HCT116 (cell line): Measurements from ENCODE around the gene RASGRF2. TPM values are rescaled to one million over a fixed set of nuclear protein-coding genes. Genes with fewer than 3 reads are reported as not detected.
A peak's percentile ranks its signal among the peaks of the same experiment; 100 is the strongest.

ENCODE experiments used
- ATAC-seq: fragments of 200-7000 bp; cut with Tn5 transposase; 2 replicates; pipeline ENCODE4 v1.9.1; 2020; ENCODE audit warnings: mild to moderate bottlenecking, moderate library complexity
- BruUV-seq: library from RNA; stranded (reverse); fragments of 400-500 nt; replicated peaks from 2 replicates; lab custom pipeline; 2021; lab: Mats Ljungman, UMichigan
- CTCF ChIA-PET: fragments of 300-600 bp; sonication (Branson Sonifier 250); formaldehyde crosslinking; loops from one replicate; lab custom pipeline; 2021; ENCODE audit warnings: antibody characterized with exemption; lab: Charles Lee
- POLR2A ChIA-PET: fragments of 300-600, 350-600 bp; sonication (Branson Sonifier 250); formaldehyde crosslinking; loops from one replicate; lab custom pipeline; 2021; ENCODE audit warnings: antibody characterized with exemption; lab: Charles Lee
- RAD21 ChIA-PET, 2 experiments: fragments of 300-600 bp; sonication (Branson Sonifier 250); formaldehyde crosslinking; loops; one replicate each; lab custom pipeline; 2023; ENCODE audit warnings: low total read pairs in 2 of 2; ENCODE audit not compliant: uncharacterized antibody in 2 of 2, unreplicated experiment in 2 of 2, low non-redundant PET in 1 of 2; lab: Charles Lee
- DNase-seq: peaks from one replicate; pipeline ENCODE4 v3.0.0-alpha.2; 2010; ENCODE audit warnings: low read depth, low spot score
- H2AFZ ChIP-seq: fragments of 200-600 bp; shearing (Covaris generic), sonication (generic); 2 replicates; pipeline ENCODE4 v1.6.1; 2017; ENCODE audit warnings: low read depth, mixed run types, mixed read lengths, antibody characterized with exemption, low read length; ENCODE audit not compliant: poor library complexity, severe bottlenecking
- H3K27ac ChIP-seq: 2 replicates; pipeline ENCODE4 v1.5.1; 2012; ENCODE audit warnings: low read depth, low read length
- H3K27me3 ChIP-seq: fragments of 200-600 bp; sonication (generic); 2 replicates; pipeline ENCODE4 v1.6.1; 2016; ENCODE audit warnings: mixed run types, low read length, mixed read lengths; ENCODE audit not compliant: insufficient read depth
- H3K36me3 ChIP-seq, 2 experiments: fragments of 200-500 bp in 1 of 2; fragments of 200-600 bp in 1 of 2; sonication (Bioruptor generic) in 1 of 2; sonication (generic) in 1 of 2; 2 replicates each; pipeline versions ENCODE4 v1.5.1 to v1.6.1; 2014 to 2016; ENCODE audit warnings: low read length in 2 of 2, inconsistent platforms in 1 of 2, mixed read lengths in 1 of 2, mixed run types in 1 of 2; ENCODE audit not compliant: insufficient read depth in 2 of 2, control insufficient read depth in 1 of 2
- H3K4me1 ChIP-seq, 2 experiments: fragments of 200-600 bp in 1 of 2; sonication (generic) in 1 of 2; 2 replicates each; pipeline versions ENCODE4 v1.5.1 to v1.6.1; 2012 to 2017; ENCODE audit warnings: low read length in 2 of 2, inconsistent platforms in 1 of 2, mild to moderate bottlenecking in 1 of 2, mixed read lengths in 1 of 2, mixed run types in 1 of 2, moderate library complexity in 1 of 2; ENCODE audit not compliant: insufficient read depth in 2 of 2, control insufficient read depth in 1 of 2
- H3K4me2 ChIP-seq: fragments of 200-600 bp; sonication (generic); 2 replicates; pipeline ENCODE4 v1.6.1; 2017; ENCODE audit warnings: mixed run types, low read length, mixed read lengths
- H3K4me3 ChIP-seq, 2 experiments: fragments of 200-600 bp in 1 of 2; sonication (generic) in 1 of 2; replicated peaks in 1 of 2; 2 replicates each; pipeline ENCODE4 v1.5.1; 2011 to 2016; ENCODE audit warnings: low read length in 2 of 2, control low read depth in 1 of 2, low read depth in 1 of 2, mild to moderate bottlenecking in 1 of 2, mixed read lengths in 1 of 2, mixed run types in 1 of 2
- H3K79me2 ChIP-seq: fragments of 200-600 bp; sonication (generic); 2 replicates; pipeline ENCODE4 v1.6.1; 2017; ENCODE audit warnings: mild to moderate bottlenecking, mixed run types, low read length, moderate library complexity, mixed read lengths; ENCODE audit not compliant: insufficient read depth
- H3K9ac ChIP-seq: fragments of 200-600 bp; sonication (generic); 2 replicates; pipeline ENCODE4 v1.6.1; 2016; ENCODE audit warnings: low read length, mixed read lengths
- H3K9me2 ChIP-seq: fragments of 200-600 bp; sonication (generic), shearing (Covaris generic); 2 replicates; pipeline ENCODE4 v1.6.1; 2017; ENCODE audit warnings: mixed run types, mild to moderate bottlenecking, moderate library complexity; ENCODE audit not compliant: insufficient read depth
- H3K9me3 ChIP-seq, 2 experiments: fragments of 200-500 bp in 1 of 2; fragments of 200-600 bp in 1 of 2; sonication (Bioruptor generic) in 1 of 2; sonication (generic) in 1 of 2; 2 replicates each; pipeline ENCODE4 v1.6.1; 2014 to 2017; ENCODE audit warnings: low read length in 2 of 2, mixed read lengths in 2 of 2, inconsistent platforms in 1 of 2, low read depth in 1 of 2, mild to moderate bottlenecking in 1 of 2, mixed run types in 1 of 2, moderate library complexity in 1 of 2; ENCODE audit not compliant: control insufficient read depth in 1 of 2, insufficient read depth in 1 of 2
- H4K20me1 ChIP-seq: fragments of 200-600 bp; sonication (generic), shearing (Covaris generic); 2 replicates; pipeline ENCODE4 v1.6.1; 2017; ENCODE audit warnings: mixed run types, mild to moderate bottlenecking, moderate library complexity; ENCODE audit not compliant: insufficient read depth
- CBX3 ChIP-seq: IDR thresholded peaks from 2 replicates; pipeline ENCODE4 v1.6.1; 2012; ENCODE audit warnings: low read depth
- ELF1 ChIP-seq: IDR thresholded peaks from 2 replicates; pipeline ENCODE4 v1.6.1; 2012; ENCODE audit warnings: low read depth, borderline replicate concordance
- EZH2phosphoT487 ChIP-seq: fragments of 200-600 bp; IDR thresholded peaks from 2 replicates; pipeline ENCODE4 v1.6.1; 2018; ENCODE audit warnings: antibody characterized with exemption, borderline replicate concordance
- JUND ChIP-seq: IDR thresholded peaks from 2 replicates; pipeline ENCODE4 v1.6.1; 2012
- POLR2A ChIP-seq: IDR thresholded peaks from 2 replicates; pipeline ENCODE4 v1.7.0; 2011; ENCODE audit warnings: borderline replicate concordance; ENCODE audit not compliant: insufficient read depth, insufficient read length; ENCODE audit errors: extremely low read depth
- RAD21 ChIP-seq: IDR thresholded peaks from 2 replicates; pipeline ENCODE4 v1.6.1; 2012; ENCODE audit warnings: low read depth, mild to moderate bottlenecking
- SIN3A ChIP-seq: IDR thresholded peaks from 2 replicates; pipeline ENCODE4 v1.6.1; 2012; ENCODE audit warnings: low read depth
- TCF7L2 ChIP-seq: IDR thresholded peaks from 2 replicates; pipeline ENCODE4 v1.7.0; 2011; ENCODE audit warnings: borderline replicate concordance, inconsistent platforms; ENCODE audit not compliant: insufficient read depth, insufficient read length; ENCODE audit errors: extremely low read depth
- YY1 ChIP-seq: IDR thresholded peaks from 2 replicates; pipeline ENCODE4 v1.6.1; 2011; ENCODE audit warnings: low read length, low read depth, moderate library complexity, mild to moderate bottlenecking; ENCODE audit not compliant: insufficient replicate concordance; ENCODE audit errors: extremely low read depth
- ZFX ChIP-seq: fragments of 450-650 bp; IDR thresholded peaks from 2 replicates; pipeline ENCODE4 v1.6.1; 2017
- ZNF274 ChIP-seq: fragments of 200-500 bp; sonication (Bioruptor generic); IDR thresholded peaks from 2 replicates; pipeline ENCODE4 v1.6.1; 2014; ENCODE audit warnings: mild to moderate bottlenecking, low read depth, low read length, inconsistent platforms
- intact Hi-C: fragments of 100-400 bp; cut with micrococcal nuclease; formaldehyde crosslinking; loops from 2 replicates; pipeline ENCODE4 v1.10.0; 2022
- total RNA-seq: library from RNA; stranded (reverse); gene quantifications from one replicate; pipeline ENCODE4 v1.2.1, GENCODE V29; 2021; ENCODE audit not compliant: unreplicated experiment
- TF ChIP-seq, protein P1 (sequence below): IDR thresholded peaks from 2 replicates; pipeline ENCODE4 v1.6.1; 2012
- TF ChIP-seq, protein P2 (sequence below): IDR thresholded peaks from 2 replicates; pipeline ENCODE4 v1.6.1; 2012; ENCODE audit warnings: low read depth
- TF ChIP-seq, protein P3 (sequence below): IDR thresholded peaks from 2 replicates; pipeline ENCODE4 v1.6.1; 2011; ENCODE audit warnings: mild to moderate bottlenecking, low read length, moderate library complexity; ENCODE audit not compliant: insufficient replicate concordance; ENCODE audit errors: extremely low read depth

RASGRF2 gene
- total RNA-seq, 1 experiment from 2014 or later = 0.05 TPM

DNA sequence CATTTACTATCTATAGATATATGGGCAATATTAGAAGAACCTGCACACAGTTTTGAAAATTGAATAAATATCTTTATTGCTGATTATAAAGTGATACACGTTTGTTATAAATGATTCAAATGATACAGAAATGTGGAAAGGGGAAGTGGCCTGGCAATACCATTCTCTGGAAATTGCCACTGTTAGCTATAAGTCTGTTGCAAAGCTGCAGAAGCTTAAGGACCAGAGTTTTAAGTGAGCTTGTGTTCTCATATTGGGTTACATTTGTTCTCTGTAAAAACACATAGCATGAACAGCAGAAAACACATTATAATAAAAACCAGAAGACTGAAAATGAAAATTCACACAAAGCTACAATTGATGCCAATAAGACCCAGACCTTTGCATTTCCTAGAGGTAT, 59.6 kb downstream of the RASGRF2 start:
- TF ChIP-seq RAD21 (no peak), ELF1 (no peak)
- TF ChIP-seq, protein P1, sequence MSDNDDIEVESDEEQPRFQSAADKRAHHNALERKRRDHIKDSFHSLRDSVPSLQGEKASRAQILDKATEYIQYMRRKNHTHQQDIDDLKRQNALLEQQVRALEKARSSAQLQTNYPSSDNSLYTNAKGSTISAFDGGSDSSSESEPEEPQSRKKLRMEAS = no peak
- Histone ChIP-seq H3K27me3 (peaks cover 8% of the 10 kb centered on the region; the same call in 1 of the 2 replicates), H3K4me2 (no peak overlapping the region), H3K9me3 (no peaks in the 10 kb centered on the region), H4K20me1 (no peaks in the 10 kb centered on the region), H3K9me2 (no peaks in the 10 kb centered on the region), H3K9ac (no peak overlapping the region), H3K27ac (no peak overlapping the region), H2AFZ (no peak overlapping the region), H3K4me1 (peaks cover 0 to 5% of the 10 kb centered on the region in 2 experiments; a peak in 2 of 4 replicates), H3K4me3 (no peak overlapping the region), H3K79me2 (no peaks in the 10 kb centered on the region), H3K36me3 (no peaks in the 10 kb centered on the region)
- ATAC-seq (no peak), DNase-seq (no peak)
- RAD21 ChIA-PET = no interaction called here
- no TSS peak for BruUV-seq
- POLR2A ChIA-PET = no interaction called here
- intact Hi-C loops = no loop called here
- CTCF ChIA-PET = no interaction called here

DNA sequence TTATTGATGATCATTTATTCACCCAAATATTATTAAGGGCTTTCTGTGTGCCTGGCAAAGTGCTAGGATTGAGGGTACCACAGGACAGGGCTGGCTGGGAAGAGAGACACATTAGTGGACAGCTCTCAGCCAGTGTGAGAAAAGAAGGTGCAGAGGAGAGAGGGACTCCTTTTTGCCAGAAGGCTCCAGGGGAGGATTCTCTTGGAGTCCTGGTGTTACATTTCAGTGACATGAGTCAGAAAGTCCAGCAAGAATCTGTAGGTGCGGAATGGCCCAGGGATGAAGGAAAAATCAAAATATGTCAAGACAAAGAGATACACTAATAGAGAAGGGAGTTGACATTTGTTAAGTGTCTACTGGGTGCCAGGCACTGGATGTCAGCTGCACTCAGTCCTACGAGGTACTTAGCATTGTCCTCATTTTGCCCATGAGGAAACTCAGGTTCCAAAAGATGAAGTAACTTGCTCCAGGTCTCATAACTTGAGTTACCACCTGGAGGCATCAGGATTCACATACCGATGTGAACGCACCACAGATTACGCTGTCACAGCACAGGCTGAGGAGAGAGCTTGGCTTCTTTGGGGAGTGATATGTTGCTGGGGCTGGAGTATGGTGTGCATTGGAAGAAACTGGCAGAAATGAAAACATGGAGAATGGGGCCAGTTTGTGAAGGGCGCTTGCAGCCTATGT, 60.5 kb downstream of the RASGRF2 start:
- H3K4me2 ChIP-seq = peak overlapping the region; percentile 6; the same call in 1 of the 2 replicates
- ChIA-PET RAD21 (no interaction called here), POLR2A (no interaction called here), CTCF (no interaction called here)
- intact Hi-C loops = no loop called here
- no TSS peak for BruUV-seq
- ATAC-seq = peak; percentile 47
- no peak for DNase-seq
- no peaks in the 10 kb centered on the region for H3K36me3 ChIP-seq
- no peaks in the 10 kb centered on the region for H3K9me3 ChIP-seq
- no peaks in the 10 kb centered on the region for H3K9me2 ChIP-seq
- H4K20me1 ChIP-seq = no peaks in the 10 kb centered on the region
- H2AFZ ChIP-seq = no peak overlapping the region
- peaks cover 8% of the 10 kb centered on the region; the same call in 1 of the 2 replicates for H3K27me3 ChIP-seq
- H3K4me1 ChIP-seq = peaks cover 0 to 5% of the 10 kb centered on the region in 2 experiments; a peak in 2 of 4 replicates
- no peak overlapping the region for H3K4me3 ChIP-seq
- H3K79me2 ChIP-seq = no peaks in the 10 kb centered on the region
- H3K27ac ChIP-seq = no peak overlapping the region
- no peak overlapping the region for H3K9ac ChIP-seq
- TF ChIP-seq, protein P2, sequence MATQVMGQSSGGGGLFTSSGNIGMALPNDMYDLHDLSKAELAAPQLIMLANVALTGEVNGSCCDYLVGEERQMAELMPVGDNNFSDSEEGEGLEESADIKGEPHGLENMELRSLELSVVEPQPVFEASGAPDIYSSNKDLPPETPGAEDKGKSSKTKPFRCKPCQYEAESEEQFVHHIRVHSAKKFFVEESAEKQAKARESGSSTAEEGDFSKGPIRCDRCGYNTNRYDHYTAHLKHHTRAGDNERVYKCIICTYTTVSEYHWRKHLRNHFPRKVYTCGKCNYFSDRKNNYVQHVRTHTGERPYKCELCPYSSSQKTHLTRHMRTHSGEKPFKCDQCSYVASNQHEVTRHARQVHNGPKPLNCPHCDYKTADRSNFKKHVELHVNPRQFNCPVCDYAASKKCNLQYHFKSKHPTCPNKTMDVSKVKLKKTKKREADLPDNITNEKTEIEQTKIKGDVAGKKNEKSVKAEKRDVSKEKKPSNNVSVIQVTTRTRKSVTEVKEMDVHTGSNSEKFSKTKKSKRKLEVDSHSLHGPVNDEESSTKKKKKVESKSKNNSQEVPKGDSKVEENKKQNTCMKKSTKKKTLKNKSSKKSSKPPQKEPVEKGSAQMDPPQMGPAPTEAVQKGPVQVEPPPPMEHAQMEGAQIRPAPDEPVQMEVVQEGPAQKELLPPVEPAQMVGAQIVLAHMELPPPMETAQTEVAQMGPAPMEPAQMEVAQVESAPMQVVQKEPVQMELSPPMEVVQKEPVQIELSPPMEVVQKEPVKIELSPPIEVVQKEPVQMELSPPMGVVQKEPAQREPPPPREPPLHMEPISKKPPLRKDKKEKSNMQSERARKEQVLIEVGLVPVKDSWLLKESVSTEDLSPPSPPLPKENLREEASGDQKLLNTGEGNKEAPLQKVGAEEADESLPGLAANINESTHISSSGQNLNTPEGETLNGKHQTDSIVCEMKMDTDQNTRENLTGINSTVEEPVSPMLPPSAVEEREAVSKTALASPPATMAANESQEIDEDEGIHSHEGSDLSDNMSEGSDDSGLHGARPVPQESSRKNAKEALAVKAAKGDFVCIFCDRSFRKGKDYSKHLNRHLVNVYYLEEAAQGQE = no peak
- TF ChIP-seq POLR2A = no peak
- TF ChIP-seq EZH2phosphoT487 = no peak
- no peak for TF ChIP-seq ZNF274
- TF ChIP-seq CBX3 = no peak
- no peak for TF ChIP-seq ZFX
- TF ChIP-seq TCF7L2 = no peak
- TF ChIP-seq JUND = no peak
- no peak for TF ChIP-seq YY1
- no peak for TF ChIP-seq SIN3A
- TF ChIP-seq, protein P1 = no peak
- TF ChIP-seq, protein P3, sequence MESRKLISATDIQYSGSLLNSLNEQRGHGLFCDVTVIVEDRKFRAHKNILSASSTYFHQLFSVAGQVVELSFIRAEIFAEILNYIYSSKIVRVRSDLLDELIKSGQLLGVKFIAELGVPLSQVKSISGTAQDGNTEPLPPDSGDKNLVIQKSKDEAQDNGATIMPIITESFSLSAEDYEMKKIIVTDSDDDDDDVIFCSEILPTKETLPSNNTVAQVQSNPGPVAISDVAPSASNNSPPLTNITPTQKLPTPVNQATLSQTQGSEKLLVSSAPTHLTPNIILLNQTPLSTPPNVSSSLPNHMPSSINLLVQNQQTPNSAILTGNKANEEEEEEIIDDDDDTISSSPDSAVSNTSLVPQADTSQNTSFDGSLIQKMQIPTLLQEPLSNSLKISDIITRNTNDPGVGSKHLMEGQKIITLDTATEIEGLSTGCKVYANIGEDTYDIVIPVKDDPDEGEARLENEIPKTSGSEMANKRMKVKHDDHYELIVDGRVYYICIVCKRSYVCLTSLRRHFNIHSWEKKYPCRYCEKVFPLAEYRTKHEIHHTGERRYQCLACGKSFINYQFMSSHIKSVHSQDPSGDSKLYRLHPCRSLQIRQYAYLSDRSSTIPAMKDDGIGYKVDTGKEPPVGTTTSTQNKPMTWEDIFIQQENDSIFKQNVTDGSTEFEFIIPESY = no peak
